Loucy (cell line): Measurements from ENCODE around the gene MYRIP.

Experiments used
- EZH2phosphoT487 ChIP-seq: fragments of 200-600 bp; IDR thresholded peaks from 2 replicates; pipeline ENCODE4 v1.6.1; 2018; ENCODE audit warnings: antibody characterized with exemption, mild to moderate bottlenecking, moderate library complexity, borderline replicate concordance
- TF ChIP-seq, protein P1 (sequence below): fragments of 200-600 bp; sonication (generic); conservative IDR thresholded peaks from 2 replicates; pipeline ENCODE4 v1.5.1; 2014; ENCODE audit warnings: mild to moderate bottlenecking, antibody characterized with exemption, low read length

- TF ChIP-seq, protein P1, sequence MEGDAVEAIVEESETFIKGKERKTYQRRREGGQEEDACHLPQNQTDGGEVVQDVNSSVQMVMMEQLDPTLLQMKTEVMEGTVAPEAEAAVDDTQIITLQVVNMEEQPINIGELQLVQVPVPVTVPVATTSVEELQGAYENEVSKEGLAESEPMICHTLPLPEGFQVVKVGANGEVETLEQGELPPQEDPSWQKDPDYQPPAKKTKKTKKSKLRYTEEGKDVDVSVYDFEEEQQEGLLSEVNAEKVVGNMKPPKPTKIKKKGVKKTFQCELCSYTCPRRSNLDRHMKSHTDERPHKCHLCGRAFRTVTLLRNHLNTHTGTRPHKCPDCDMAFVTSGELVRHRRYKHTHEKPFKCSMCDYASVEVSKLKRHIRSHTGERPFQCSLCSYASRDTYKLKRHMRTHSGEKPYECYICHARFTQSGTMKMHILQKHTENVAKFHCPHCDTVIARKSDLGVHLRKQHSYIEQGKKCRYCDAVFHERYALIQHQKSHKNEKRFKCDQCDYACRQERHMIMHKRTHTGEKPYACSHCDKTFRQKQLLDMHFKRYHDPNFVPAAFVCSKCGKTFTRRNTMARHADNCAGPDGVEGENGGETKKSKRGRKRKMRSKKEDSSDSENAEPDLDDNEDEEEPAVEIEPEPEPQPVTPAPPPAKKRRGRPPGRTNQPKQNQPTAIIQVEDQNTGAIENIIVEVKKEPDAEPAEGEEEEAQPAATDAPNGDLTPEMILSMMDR, result no peak
- no peak for TF ChIP-seq EZH2phosphoT487
These were observed 270.4 kb downstream of the MYRIP start for GRCh38 chr3:40079847-40080240.
